Measurements from ENCODE around the gene EXD3. TPM values are rescaled to one million over a fixed set of nuclear protein-coding genes. Genes with fewer than 3 reads are reported as not detected.

Gene EXD3
- total RNA-seq, 1 donor, result 7.3 TPM

- H3K4me3 ChIP-seq (ENCODE audit: low read depth, low read length), result peak overlapping the region; percentile 48
- no peak for DNase-seq (ENCODE audit: low read depth)
- TF ChIP-seq, protein P1, sequence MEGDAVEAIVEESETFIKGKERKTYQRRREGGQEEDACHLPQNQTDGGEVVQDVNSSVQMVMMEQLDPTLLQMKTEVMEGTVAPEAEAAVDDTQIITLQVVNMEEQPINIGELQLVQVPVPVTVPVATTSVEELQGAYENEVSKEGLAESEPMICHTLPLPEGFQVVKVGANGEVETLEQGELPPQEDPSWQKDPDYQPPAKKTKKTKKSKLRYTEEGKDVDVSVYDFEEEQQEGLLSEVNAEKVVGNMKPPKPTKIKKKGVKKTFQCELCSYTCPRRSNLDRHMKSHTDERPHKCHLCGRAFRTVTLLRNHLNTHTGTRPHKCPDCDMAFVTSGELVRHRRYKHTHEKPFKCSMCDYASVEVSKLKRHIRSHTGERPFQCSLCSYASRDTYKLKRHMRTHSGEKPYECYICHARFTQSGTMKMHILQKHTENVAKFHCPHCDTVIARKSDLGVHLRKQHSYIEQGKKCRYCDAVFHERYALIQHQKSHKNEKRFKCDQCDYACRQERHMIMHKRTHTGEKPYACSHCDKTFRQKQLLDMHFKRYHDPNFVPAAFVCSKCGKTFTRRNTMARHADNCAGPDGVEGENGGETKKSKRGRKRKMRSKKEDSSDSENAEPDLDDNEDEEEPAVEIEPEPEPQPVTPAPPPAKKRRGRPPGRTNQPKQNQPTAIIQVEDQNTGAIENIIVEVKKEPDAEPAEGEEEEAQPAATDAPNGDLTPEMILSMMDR (IDR thresholded peaks at IDR 0.05; ENCODE audit: insufficient read depth, low read depth, low read length), result peak; percentile 52
Observed at GRCh38 chr9:137302449-137303150, 120.4 kb downstream of the EXD3 start.

DNA sequence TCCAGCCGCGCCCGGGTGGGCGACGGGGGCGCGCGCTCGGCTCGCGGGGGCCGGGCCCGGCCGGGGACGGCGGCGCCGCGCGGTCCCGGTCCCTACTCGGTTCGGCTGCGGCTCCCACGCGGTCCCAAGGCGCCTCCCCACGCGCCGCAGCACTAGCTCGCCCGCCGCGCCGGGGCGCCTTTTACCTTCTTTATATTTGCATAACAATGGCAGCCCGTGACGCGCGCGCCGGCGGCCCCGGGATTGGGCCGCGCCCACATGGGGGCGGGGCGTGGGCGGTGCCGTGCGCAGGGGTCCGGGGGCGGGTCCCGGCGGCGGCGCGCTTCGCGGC lies 120.9 kb downstream of the EXD3 start, which contains the start of gene NRARP:
NRARP (minus strand) TSS at position 154 of the 331 bp plus-strand sequence. CDS start 343 bp downstream, outside the sequence.
- peak; percentile 76 for DNase-seq (ENCODE audit: low read depth)
- TF ChIP-seq, protein P1 (IDR thresholded peaks at IDR 0.05; ENCODE audit: insufficient read depth, low read depth, low read length), result no peak

DNA sequence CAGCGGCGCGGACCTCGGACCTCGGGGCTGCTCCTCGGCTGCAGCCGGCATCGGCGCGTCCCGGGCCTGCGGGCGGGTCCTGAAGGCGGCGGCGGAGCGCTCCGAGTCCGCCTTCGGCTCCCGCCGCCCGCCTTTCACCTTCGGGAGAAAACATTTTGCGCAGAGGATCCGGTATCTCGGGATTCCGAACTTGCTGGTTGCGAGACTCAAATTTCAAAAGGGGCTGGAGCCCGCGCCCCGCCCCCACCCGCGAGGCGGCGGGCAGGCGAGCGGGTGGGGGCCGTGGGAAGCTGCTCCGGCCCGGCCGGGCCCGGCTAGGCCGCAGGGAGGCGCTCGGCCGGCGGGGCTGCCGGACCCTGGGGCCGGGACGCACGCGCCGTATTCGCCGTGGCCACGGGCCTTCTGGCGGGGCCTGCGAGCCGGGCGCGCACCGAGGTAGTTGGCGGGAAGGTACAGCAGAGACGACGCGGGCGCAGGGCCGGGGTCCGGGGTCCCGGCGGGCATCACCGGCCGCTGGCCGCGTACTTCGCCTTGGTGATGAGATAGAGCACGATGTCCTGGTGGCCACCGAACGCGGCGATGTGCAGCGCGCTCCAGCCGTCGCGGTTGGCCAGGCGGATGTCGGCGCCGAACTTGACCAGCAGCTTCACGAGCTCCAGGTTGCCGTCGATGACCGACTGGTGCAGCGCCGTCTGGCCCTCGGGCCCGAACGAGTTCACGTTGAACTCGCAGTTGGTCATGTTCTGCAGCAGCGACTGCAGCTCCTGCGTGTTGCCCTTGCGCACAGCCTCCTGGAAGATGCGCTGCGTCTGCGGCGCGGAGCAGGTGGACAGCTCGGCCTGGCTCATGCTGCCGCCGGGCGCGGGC lies 121.6 kb downstream of the EXD3 start:
- peak overlapping the region; percentile 54 for H3K4me3 ChIP-seq (ENCODE audit: low read depth, low read length)
- peak; percentile 69 for DNase-seq (ENCODE audit: low read depth)
- TF ChIP-seq, protein P1 (IDR thresholded peaks at IDR 0.05; ENCODE audit: insufficient read depth, low read depth, low read length), result no peak

More for the DNA sequence above, 120.9 kb downstream of the EXD3 start, which contains the start of gene NRARP:
- peak within 1 kb of the TSS; percentile 54 for H3K4me3 ChIP-seq (ENCODE audit: low read depth, low read length)

GRCh38 chr9:137300567-137301080 lies 122.3 kb downstream of the EXD3 start:
- DNase-seq (ENCODE audit: low read depth), result peak; percentile 82
- TF ChIP-seq, protein P1 (IDR thresholded peaks at IDR 0.05; ENCODE audit: insufficient read depth, low read depth, low read length), result no peak
- H3K4me3 ChIP-seq (ENCODE audit: low read depth, low read length), result peak overlapping the region; percentile 54

DNA sequence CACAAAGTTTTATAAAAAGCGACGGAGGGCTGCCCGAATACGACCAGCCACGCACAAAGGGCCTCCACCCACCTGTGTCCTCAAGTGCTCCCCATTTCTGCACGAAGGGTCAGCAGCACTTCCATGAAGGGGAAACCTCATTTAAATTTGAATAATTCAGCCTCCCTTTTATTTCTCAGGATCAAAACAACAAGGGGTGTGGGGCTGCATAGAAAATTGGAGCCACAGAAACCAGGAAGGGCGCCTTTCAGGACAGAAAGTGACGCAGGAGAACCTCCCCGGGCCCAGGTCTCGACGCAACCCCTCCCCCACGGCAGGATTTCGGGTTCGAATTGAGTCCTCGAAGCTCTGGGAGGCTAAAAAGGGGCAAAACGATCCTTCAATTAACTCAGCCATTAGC lies 123.0 kb downstream of the EXD3 start:
- TF ChIP-seq, protein P1 (IDR thresholded peaks at IDR 0.05; ENCODE audit: insufficient read depth, low read depth, low read length), result no peak
- no peak overlapping the region for H3K4me3 ChIP-seq (ENCODE audit: low read depth, low read length)
- DNase-seq (ENCODE audit: low read depth), result no peak

DNA sequence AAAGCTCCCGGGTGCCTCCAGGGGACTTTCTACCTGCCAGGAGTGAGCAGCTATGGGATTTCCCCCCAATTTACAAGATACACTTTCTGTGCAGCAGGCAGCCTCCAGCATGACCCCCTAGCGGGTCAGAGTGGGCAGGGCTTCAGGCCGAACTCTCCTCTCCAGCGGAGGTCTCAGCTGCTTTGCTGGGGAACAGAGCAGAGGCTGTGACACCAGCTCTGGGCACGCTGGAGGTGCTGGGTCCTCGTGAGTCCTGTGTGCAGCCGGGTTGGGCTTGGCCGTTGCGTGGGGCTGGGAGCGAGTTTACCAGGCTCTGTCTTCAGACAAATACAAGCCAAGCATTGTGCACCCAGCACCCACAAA lies 123.8 kb downstream of the EXD3 start:
- no peak overlapping the region for H3K4me3 ChIP-seq (ENCODE audit: low read depth, low read length)
- TF ChIP-seq, protein P1 (IDR thresholded peaks at IDR 0.05; ENCODE audit: insufficient read depth, low read depth, low read length), result no peak
- DNase-seq (ENCODE audit: low read depth), result no peak
